Mesothelial cell of epicardium (in vitro differentiated cells): ENCODE results near the gene SYNPO2. TPM values are rescaled to one million over a fixed set of nuclear protein-coding genes. Genes with fewer than 3 reads are reported as not detected.

Experiments
- DNase-seq, 2 experiments: peaks; one replicate each; pipeline ENCODE4 v3.0.0; 2021; ENCODE audit warnings: low spot score in 2 of 2; ENCODE audit not compliant: unreplicated experiment in 2 of 2
- H3K27ac Mint-ChIP-seq: 2 replicates; pipeline ENCODE4 v1.8.0; 2021; ENCODE audit warnings: mixed read lengths
- H3K27me3 Mint-ChIP-seq: 2 replicates; pipeline ENCODE4 v1.8.0; 2021; ENCODE audit warnings: low read depth, mixed read lengths
- H3K36me3 Mint-ChIP-seq: 2 replicates; pipeline ENCODE4 v1.8.0; 2021; ENCODE audit warnings: mixed read lengths
- H3K4me1 Mint-ChIP-seq: 2 replicates; pipeline ENCODE4 v1.8.0; 2021; ENCODE audit warnings: mixed read lengths
- H3K4me3 Mint-ChIP-seq: 2 replicates; pipeline ENCODE4 v1.8.0; 2021; ENCODE audit warnings: mild to moderate bottlenecking, moderate library complexity, mixed read lengths
- H3K9me3 Mint-ChIP-seq: 2 replicates; pipeline ENCODE4 v1.8.0; 2021; ENCODE audit warnings: mixed read lengths
- total RNA-seq: library from RNA; stranded (reverse); gene quantifications from 3 replicates; pipeline ENCODE4 v1.2.1, GENCODE V29; 2021
- TF ChIP-seq, protein P1 (sequence below): fragments of 200-600 bp; sonication (generic); IDR thresholded peaks from one replicate; pipeline ENCODE4 v1.5.0; 2021; ENCODE audit warnings: antibody characterized with exemption; ENCODE audit not compliant: unreplicated experiment

Gene SYNPO2
- total RNA-seq, 1 donor from 2014 or later = 23.4 TPM

DNA sequence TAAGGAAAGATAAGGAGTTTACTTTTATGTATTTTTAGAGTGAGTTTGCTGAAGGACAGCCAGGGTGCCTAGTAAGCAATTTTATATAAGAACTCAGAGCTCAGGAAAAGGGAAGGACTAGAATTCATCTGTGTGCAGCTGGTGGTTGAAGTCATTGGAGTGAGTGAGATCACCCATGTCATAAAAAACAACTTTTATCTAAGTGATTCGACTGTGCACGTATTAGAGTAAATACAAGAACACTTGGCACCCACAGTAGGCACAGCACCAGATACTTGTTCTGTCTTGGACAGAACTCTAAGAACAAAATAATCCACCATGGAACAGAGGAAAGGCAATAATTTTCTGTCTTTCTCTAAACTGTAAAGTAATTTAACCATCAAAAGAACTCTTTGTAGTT lies 31.6 kb downstream of the SYNPO2 start:
- no peak overlapping the region for H3K4me3 Mint-ChIP-seq
- no peaks in the 10 kb centered on the region for H3K27me3 Mint-ChIP-seq
- no peaks in the 10 kb centered on the region for H3K9me3 Mint-ChIP-seq
- TF ChIP-seq, protein P1, sequence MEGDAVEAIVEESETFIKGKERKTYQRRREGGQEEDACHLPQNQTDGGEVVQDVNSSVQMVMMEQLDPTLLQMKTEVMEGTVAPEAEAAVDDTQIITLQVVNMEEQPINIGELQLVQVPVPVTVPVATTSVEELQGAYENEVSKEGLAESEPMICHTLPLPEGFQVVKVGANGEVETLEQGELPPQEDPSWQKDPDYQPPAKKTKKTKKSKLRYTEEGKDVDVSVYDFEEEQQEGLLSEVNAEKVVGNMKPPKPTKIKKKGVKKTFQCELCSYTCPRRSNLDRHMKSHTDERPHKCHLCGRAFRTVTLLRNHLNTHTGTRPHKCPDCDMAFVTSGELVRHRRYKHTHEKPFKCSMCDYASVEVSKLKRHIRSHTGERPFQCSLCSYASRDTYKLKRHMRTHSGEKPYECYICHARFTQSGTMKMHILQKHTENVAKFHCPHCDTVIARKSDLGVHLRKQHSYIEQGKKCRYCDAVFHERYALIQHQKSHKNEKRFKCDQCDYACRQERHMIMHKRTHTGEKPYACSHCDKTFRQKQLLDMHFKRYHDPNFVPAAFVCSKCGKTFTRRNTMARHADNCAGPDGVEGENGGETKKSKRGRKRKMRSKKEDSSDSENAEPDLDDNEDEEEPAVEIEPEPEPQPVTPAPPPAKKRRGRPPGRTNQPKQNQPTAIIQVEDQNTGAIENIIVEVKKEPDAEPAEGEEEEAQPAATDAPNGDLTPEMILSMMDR = no peak
- H3K27ac Mint-ChIP-seq = peak overlapping the region; percentile 75
- no peaks in the 10 kb centered on the region for H3K36me3 Mint-ChIP-seq
- no peak for DNase-seq
- H3K4me1 Mint-ChIP-seq = peaks cover 55% of the 10 kb centered on the region

DNA sequence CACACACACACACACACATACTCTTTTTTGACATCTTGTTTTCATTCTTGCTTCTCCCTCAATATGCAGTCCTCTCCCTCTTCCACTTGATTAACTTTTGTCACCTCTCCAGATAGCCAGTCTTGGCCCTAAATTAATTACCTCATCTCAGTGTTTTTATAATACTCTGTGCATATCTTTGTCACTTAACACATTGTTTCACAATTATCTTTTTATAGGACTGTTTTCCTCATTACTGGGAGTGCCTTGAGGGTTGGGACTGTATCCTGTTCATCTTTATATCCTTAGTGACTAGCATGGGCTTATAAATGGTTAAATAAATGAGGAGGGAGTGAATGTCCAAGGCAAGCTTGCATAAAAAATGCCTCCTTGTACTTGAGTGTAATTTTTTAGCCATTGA lies 33.1 kb downstream of the SYNPO2 start:
- no peak for DNase-seq
- Mint-ChIP-seq H3K36me3 (no peaks in the 10 kb centered on the region), H3K27me3 (no peaks in the 10 kb centered on the region), H3K9me3 (no peaks in the 10 kb centered on the region), H3K4me3 (no peak overlapping the region), H3K27ac (peak overlapping the region; percentile 77), H3K4me1 (peaks cover 60% of the 10 kb centered on the region)
- TF ChIP-seq, protein P1 = no peak

DNA sequence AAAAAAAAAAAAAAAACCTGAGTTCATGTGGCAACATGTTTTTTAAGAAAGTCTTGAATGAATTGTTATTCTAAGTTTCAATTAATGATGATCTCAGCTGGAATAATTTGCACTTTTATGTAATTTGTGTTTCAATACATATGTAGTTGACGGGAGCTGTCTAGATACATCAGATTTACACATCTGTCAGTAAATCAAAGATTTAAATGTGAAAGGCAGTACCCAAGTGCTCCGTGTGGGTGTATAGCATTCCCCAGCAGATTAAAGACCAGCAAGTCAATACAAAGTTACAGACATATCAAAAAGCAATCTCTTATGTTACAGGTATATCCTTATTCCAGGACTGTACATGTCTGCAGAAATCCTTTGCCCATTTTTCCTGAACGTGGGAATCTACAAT lies 35.2 kb downstream of the SYNPO2 start:
- H3K27ac Mint-ChIP-seq = no peak overlapping the region
- no peaks in the 10 kb centered on the region for H3K27me3 Mint-ChIP-seq
- H3K4me1 Mint-ChIP-seq = peaks cover 59% of the 10 kb centered on the region
- H3K36me3 Mint-ChIP-seq = no peaks in the 10 kb centered on the region
- TF ChIP-seq, protein P1 = no peak
- no peak for DNase-seq
- no peaks in the 10 kb centered on the region for H3K9me3 Mint-ChIP-seq
- H3K4me3 Mint-ChIP-seq = no peak overlapping the region

DNA sequence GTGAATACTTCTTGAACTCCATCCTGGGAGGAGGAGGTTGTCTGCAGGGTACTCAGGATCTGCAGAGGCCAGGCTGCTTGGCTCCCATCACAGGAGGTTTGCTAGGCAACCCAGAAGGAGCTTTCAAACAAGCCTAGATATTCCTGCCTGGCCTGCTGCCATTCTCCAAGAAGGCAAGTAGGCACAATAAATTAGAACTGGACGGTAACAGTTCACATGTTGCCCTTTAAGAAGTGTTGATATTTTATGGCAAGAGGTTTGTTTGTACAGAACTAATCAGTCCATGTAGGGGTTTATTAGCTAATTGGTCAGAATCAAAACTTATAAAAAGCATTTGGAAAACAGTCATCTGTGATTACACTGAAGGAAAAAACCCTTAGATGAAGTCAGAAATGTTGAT lies 39.3 kb downstream of the SYNPO2 start:
- Mint-ChIP-seq H3K4me1 (peaks cover 41% of the 10 kb centered on the region), H3K36me3 (no peaks in the 10 kb centered on the region), H3K27ac (peak overlapping the region; percentile 11), H3K9me3 (no peaks in the 10 kb centered on the region), H3K4me3 (no peak overlapping the region), H3K27me3 (no peaks in the 10 kb centered on the region)
- TF ChIP-seq, protein P1 = no peak
- DNase-seq = no peak

DNA sequence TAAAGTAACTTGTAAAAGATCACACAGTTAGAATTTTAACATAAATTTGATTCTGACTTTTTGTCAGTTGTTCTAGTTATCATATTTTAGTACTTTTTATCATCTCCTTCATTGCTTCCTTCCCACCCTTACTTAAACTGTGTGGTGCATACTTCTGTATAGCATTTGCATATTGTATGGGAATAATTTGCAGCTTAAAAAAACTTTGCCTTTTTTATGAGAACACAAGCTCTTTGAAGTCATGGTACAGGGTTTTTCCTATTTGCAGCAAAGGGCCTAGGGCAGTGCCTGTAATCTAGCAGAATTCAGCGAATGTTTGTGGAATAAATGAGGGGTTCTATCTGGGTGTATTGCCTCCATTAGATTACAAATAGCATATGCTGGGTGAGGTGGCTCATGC lies 41.6 kb downstream of the SYNPO2 start:
- H3K9me3 Mint-ChIP-seq = no peaks in the 10 kb centered on the region
- no peak for DNase-seq
- no peak overlapping the region for H3K4me3 Mint-ChIP-seq
- no peak overlapping the region for H3K27ac Mint-ChIP-seq
- H3K4me1 Mint-ChIP-seq = peaks cover 32% of the 10 kb centered on the region
- TF ChIP-seq, protein P1 = no peak
- no peaks in the 10 kb centered on the region for H3K27me3 Mint-ChIP-seq
- no peaks in the 10 kb centered on the region for H3K36me3 Mint-ChIP-seq

DNA sequence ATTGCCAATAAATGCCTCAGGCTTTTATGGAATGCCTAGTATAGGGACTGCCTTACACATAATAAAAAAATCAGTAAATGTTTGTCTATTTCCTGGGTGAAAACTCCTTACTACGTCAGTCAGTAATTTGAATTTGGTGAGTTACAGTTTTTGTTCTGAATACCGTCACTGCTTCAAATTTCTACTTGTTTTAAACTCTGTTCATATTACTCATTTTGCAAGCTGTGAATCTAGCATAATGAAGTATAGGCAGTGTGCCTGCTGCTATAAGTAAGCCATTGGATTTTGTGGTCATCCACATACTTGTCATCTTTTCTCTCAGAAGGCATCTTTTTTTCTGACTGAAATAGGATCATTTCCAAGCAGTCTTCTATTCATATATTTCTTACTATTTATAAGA lies 43.1 kb downstream of the SYNPO2 start:
- H3K27ac Mint-ChIP-seq = no peak overlapping the region
- TF ChIP-seq, protein P1 = no peak
- H3K9me3 Mint-ChIP-seq = no peaks in the 10 kb centered on the region
- H3K27me3 Mint-ChIP-seq = no peaks in the 10 kb centered on the region
- no peaks in the 10 kb centered on the region for H3K36me3 Mint-ChIP-seq
- no peak for DNase-seq
- peaks cover 27% of the 10 kb centered on the region for H3K4me1 Mint-ChIP-seq
- no peak overlapping the region for H3K4me3 Mint-ChIP-seq
